K562 (cell line): Measurements from ENCODE around the gene ADGRE3. TPM values are rescaled to one million over a fixed set of nuclear protein-coding genes. Genes with fewer than 3 reads are reported as not detected.

Experiments
- BRD9 ChIP-seq: fragments of 450-650 bp; IDR thresholded peaks from 2 replicates; pipeline ENCODE4 v1.6.1; 2018; ENCODE audit warnings: low read depth; ENCODE audit not compliant: partially characterized antibody
- RB1 ChIP-seq: fragments of 450-650 bp; IDR thresholded peaks from 2 replicates; pipeline ENCODE4 v1.6.1; 2017; ENCODE audit warnings: low read depth, mild to moderate bottlenecking
- ZNF175 ChIP-seq: fragments of 200-800 bp; sonication (Bioruptor generic); IDR thresholded peaks from 2 replicates; pipeline ENCODE4 v1.6.1; 2016; ENCODE audit warnings: low read depth, mild to moderate bottlenecking, missing genetic modification characterization, missing compliant biosample characterization
- polyA plus RNA-seq, 8 experiments: library from polyadenylated mRNA; depleted of rRNA in 4 of 8; stranded (reverse) in 5 of 8; unstranded in 3 of 8; fragments of >200 nt; fragmentation: Nextera tagmentation in 2 of 8; fragmentation: Illumina TruSeq in 1 of 8; extraction: Ambion mirVana in 2 of 8; extraction: Trizol in 1 of 8; gene quantifications; 2 replicates each; pipeline versions ENCODE4 v1.2.1 to v1.2.3, GENCODE V29; 2011 to 2014; ENCODE audit warnings: inconsistent platforms in 1 of 8, missing spikeins in 1 of 8
- total RNA-seq, 7 experiments: library from RNA; depleted of rRNA in 6 of 7; stranded (reverse); fragments of >200 nt in 6 of 7; fragmentation: Illumina TruSeq in 2 of 7; extraction: Trizol in 2 of 7; gene quantifications; 2 replicates each; pipeline versions ENCODE4 v1.2.1 to v1.2.3, GENCODE V29; 2011 to 2021; ENCODE audit warnings: low replicate concordance in 1 of 7
- TF ChIP-seq, protein P1 (sequence below): fragments of 450-650 bp; IDR thresholded peaks from 2 replicates; pipeline ENCODE4 v1.6.1; 2016; ENCODE audit warnings: mild to moderate bottlenecking, moderate library complexity
- TF ChIP-seq, protein P2 (sequence below), 2 experiments: fragments of 450-650 bp in 1 of 2; sonication (generic) in 1 of 2; formaldehyde crosslinking; conservative IDR thresholded peaks; 2 replicates each; pipeline versions ENCODE4 v1.4.0 to v1.8.1; 2020 to 2022; ENCODE audit warnings: mild to moderate bottlenecking in 1 of 2, missing genetic modification reagents in 1 of 2
- TF ChIP-seq, protein P3 (sequence below): fragments of 450-650 bp; IDR thresholded peaks from 2 replicates; pipeline ENCODE4 v1.6.1; 2017; ENCODE audit warnings: antibody characterized with exemption

Gene ADGRE3
- total and polyA plus RNA-seq, 9 of the 15 experiments (the other 6 are each of a cell fraction or from before 2014, with no cell fraction given), result not detected

- TF ChIP-seq, protein P1, sequence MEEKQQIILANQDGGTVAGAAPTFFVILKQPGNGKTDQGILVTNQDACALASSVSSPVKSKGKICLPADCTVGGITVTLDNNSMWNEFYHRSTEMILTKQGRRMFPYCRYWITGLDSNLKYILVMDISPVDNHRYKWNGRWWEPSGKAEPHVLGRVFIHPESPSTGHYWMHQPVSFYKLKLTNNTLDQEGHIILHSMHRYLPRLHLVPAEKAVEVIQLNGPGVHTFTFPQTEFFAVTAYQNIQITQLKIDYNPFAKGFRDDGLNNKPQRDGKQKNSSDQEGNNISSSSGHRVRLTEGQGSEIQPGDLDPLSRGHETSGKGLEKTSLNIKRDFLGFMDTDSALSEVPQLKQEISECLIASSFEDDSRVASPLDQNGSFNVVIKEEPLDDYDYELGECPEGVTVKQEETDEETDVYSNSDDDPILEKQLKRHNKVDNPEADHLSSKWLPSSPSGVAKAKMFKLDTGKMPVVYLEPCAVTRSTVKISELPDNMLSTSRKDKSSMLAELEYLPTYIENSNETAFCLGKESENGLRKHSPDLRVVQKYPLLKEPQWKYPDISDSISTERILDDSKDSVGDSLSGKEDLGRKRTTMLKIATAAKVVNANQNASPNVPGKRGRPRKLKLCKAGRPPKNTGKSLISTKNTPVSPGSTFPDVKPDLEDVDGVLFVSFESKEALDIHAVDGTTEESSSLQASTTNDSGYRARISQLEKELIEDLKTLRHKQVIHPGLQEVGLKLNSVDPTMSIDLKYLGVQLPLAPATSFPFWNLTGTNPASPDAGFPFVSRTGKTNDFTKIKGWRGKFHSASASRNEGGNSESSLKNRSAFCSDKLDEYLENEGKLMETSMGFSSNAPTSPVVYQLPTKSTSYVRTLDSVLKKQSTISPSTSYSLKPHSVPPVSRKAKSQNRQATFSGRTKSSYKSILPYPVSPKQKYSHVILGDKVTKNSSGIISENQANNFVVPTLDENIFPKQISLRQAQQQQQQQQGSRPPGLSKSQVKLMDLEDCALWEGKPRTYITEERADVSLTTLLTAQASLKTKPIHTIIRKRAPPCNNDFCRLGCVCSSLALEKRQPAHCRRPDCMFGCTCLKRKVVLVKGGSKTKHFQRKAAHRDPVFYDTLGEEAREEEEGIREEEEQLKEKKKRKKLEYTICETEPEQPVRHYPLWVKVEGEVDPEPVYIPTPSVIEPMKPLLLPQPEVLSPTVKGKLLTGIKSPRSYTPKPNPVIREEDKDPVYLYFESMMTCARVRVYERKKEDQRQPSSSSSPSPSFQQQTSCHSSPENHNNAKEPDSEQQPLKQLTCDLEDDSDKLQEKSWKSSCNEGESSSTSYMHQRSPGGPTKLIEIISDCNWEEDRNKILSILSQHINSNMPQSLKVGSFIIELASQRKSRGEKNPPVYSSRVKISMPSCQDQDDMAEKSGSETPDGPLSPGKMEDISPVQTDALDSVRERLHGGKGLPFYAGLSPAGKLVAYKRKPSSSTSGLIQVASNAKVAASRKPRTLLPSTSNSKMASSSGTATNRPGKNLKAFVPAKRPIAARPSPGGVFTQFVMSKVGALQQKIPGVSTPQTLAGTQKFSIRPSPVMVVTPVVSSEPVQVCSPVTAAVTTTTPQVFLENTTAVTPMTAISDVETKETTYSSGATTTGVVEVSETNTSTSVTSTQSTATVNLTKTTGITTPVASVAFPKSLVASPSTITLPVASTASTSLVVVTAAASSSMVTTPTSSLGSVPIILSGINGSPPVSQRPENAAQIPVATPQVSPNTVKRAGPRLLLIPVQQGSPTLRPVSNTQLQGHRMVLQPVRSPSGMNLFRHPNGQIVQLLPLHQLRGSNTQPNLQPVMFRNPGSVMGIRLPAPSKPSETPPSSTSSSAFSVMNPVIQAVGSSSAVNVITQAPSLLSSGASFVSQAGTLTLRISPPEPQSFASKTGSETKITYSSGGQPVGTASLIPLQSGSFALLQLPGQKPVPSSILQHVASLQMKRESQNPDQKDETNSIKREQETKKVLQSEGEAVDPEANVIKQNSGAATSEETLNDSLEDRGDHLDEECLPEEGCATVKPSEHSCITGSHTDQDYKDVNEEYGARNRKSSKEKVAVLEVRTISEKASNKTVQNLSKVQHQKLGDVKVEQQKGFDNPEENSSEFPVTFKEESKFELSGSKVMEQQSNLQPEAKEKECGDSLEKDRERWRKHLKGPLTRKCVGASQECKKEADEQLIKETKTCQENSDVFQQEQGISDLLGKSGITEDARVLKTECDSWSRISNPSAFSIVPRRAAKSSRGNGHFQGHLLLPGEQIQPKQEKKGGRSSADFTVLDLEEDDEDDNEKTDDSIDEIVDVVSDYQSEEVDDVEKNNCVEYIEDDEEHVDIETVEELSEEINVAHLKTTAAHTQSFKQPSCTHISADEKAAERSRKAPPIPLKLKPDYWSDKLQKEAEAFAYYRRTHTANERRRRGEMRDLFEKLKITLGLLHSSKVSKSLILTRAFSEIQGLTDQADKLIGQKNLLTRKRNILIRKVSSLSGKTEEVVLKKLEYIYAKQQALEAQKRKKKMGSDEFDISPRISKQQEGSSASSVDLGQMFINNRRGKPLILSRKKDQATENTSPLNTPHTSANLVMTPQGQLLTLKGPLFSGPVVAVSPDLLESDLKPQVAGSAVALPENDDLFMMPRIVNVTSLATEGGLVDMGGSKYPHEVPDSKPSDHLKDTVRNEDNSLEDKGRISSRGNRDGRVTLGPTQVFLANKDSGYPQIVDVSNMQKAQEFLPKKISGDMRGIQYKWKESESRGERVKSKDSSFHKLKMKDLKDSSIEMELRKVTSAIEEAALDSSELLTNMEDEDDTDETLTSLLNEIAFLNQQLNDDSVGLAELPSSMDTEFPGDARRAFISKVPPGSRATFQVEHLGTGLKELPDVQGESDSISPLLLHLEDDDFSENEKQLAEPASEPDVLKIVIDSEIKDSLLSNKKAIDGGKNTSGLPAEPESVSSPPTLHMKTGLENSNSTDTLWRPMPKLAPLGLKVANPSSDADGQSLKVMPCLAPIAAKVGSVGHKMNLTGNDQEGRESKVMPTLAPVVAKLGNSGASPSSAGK, result no peak
- TF ChIP-seq ZNF175 (CRISPR knock-in tag) (no peak), RB1 (no peak), BRD9 (no peak)
- TF ChIP-seq, protein P2, sequence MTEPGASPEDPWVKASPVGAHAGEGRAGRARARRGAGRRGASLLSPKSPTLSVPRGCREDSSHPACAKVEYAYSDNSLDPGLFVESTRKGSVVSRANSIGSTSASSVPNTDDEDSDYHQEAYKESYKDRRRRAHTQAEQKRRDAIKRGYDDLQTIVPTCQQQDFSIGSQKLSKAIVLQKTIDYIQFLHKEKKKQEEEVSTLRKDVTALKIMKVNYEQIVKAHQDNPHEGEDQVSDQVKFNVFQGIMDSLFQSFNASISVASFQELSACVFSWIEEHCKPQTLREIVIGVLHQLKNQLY (CRISPR knock-in tag; conservative IDR thresholded peaks at IDR 0.05), result no peak
- TF ChIP-seq, protein P3, sequence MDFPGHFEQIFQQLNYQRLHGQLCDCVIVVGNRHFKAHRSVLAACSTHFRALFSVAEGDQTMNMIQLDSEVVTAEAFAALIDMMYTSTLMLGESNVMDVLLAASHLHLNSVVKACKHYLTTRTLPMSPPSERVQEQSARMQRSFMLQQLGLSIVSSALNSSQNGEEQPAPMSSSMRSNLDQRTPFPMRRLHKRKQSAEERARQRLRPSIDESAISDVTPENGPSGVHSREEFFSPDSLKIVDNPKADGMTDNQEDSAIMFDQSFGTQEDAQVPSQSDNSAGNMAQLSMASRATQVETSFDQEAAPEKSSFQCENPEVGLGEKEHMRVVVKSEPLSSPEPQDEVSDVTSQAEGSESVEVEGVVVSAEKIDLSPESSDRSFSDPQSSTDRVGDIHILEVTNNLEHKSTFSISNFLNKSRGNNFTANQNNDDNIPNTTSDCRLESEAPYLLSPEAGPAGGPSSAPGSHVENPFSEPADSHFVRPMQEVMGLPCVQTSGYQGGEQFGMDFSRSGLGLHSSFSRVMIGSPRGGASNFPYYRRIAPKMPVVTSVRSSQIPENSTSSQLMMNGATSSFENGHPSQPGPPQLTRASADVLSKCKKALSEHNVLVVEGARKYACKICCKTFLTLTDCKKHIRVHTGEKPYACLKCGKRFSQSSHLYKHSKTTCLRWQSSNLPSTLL, result no peak
Measured at GRCh38 chr19:14715841-14716240, 41.2 kb upstream of the ADGRE3 start (continued).
